ENCODE results near the gene GSE1.

DNA sequence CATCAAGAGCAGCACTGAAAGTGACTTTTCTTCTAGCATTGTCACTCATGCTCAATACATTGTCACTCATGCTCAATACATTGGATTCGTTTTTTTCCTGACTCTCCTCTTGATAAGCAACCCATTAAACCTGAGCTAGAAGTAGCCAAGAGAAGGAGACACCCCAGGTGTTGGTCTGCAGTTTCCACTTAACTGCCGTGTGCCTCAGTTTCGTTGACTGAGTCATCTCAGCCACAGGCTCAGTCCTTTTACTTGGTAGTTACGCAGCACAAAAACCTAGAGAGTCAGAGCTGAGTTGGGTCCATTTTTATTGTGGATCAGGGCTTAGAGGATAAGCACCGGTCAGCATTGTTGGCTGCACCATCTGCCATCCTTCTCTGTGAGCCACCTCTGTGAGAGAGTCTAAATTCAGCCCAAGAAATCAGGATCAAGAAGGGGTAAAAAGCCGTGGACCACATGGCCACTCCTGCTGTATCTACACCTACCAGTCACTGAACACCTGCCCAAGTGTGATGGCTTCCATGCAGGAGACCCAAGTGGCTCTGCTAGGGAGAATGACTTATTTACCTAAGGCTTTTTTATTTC, 64.4 kb downstream of the GSE1 start:
- TF ChIP-seq, protein P1, sequence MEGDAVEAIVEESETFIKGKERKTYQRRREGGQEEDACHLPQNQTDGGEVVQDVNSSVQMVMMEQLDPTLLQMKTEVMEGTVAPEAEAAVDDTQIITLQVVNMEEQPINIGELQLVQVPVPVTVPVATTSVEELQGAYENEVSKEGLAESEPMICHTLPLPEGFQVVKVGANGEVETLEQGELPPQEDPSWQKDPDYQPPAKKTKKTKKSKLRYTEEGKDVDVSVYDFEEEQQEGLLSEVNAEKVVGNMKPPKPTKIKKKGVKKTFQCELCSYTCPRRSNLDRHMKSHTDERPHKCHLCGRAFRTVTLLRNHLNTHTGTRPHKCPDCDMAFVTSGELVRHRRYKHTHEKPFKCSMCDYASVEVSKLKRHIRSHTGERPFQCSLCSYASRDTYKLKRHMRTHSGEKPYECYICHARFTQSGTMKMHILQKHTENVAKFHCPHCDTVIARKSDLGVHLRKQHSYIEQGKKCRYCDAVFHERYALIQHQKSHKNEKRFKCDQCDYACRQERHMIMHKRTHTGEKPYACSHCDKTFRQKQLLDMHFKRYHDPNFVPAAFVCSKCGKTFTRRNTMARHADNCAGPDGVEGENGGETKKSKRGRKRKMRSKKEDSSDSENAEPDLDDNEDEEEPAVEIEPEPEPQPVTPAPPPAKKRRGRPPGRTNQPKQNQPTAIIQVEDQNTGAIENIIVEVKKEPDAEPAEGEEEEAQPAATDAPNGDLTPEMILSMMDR (IDR thresholded peaks at IDR 0.05): no peak
- no peak for TF ChIP-seq POLR2A (IDR thresholded peaks at IDR 0.05)

Measured in testis (tissue), 2 donors.